DMS 273 (cell line): Measurements from ENCODE around the gene TDRD9.
A peak's percentile ranks its signal among the peaks of the same experiment; 100 is the strongest.
"Not testable (repeated sequence)": the region's sequence is repeated elsewhere in the genome, so short reads cannot be mapped to it uniquely, and the experiment has no call there.

ENCODE experiments used
- DNase-seq: peaks from one replicate; lab custom pipeline; 2025; ENCODE audit not compliant: unreplicated experiment; lab: John Stamatoyannopoulos, UW

The TDRD9 gene

DNA sequence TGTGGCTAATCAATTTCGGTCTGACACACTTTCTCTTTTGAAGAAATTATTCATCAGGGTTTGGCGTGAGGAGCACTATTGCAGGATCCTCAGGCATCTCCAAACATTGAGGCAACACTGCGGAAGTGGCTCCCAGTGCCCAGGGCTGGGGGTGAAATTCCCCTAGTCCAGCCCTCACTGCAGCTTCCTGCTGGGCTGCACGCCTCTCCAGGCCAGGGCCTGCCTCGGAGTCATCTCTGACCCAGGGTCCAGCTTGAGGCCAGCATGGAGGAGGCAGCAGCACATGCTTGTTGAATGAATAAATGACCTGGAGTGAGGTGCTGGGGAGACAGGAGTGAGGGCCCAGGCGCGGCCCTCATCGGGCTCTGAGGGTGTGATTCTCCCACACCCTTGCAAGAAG lies 36.0 kb upstream of the TDRD9 start:
- no peak for DNase-seq

DNA sequence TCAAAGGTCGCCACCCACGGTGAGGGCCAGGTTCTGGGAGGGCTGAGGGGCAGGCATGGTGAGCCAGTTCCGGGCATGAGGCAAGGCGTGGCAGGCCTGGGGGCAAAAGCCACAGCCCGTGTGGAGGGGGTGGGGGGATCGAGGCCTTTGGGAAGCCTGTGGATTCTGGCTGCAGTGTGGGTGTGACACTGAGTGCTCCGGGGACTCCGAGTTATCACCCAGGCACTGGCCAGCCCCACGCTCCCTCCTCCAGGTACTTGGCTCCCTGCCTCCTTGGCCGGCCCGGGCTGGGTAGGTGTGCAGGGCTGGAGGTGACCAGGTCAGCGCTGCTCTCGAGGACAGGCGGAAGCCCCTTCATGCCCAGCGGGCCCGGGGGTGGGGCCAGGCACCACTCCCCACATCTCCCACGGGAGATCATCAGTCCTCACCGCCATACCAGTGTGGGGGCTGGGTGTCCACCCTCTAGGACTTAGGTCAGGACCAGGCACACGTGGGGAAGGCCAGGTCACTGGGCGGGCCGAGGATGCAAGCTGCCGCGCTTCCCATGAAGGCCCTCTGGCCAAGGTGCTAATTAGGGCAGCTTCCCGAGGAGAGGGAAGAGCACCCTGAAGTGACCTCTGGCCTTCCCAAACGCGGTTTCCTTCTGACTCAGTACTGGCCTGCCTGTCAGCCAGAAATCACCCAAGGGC lies 34.1 kb upstream of the TDRD9 start:
- DNase-seq, result no peak

- DNase-seq, result no peak
These were observed 33.6 kb upstream of the TDRD9 start for GRCh38 chr14:103894723-103895059.

- DNase-seq, result no peak
These were observed 31.7 kb upstream of the TDRD9 start for GRCh38 chr14:103896578-103896977.

GRCh38 chr14:103897075-103897947 lies 30.9 kb upstream of the TDRD9 start:
- no peak for DNase-seq

GRCh38 chr14:103898204-103898603 lies 30.1 kb upstream of the TDRD9 start:
- DNase-seq, result no peak

GRCh38 chr14:103898711-103899110 lies 29.5 kb upstream of the TDRD9 start:
- DNase-seq, result no peak

DNA sequence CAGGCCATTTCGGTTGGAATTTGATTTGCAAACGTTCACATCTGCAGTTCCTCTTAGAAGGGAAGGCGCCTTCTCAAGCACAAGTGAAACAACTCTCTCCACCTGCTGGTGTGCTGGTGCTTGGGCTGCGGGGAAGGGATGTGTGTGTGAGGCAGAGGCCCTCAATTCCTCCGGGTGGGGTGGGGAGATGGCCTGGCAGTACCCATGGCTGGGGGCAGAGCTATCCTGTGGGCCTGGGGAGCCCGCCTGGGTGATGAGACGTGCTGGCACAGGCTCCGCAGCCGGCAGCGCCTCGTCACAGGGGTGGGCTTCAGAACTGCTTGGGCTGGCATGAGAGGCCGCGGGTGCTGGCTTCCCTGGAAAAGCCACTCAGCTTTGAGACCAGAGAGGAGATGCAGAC lies 28.9 kb upstream of the TDRD9 start:
- DNase-seq, result no peak

DNA sequence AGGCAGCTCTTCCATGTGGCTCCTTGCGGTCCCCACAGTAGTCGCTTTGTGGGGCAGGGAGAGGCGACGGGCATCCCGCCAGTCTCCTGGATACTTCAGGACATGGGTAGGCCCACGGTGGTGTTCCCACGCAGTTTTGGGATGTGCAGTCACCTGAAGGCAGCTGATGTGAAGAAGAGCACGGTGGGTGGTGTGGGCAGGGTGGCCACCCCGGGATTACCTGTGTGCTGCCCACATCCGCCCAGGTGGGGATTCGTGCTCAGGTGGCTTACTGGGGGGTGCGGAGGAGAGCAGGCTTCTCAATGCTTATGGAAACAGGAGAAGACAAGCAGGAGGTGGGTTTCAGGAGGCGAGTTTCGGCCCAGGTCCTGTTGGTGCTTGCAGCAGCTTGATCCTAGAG lies 28.4 kb upstream of the TDRD9 start:
- DNase-seq, result no peak

DNA sequence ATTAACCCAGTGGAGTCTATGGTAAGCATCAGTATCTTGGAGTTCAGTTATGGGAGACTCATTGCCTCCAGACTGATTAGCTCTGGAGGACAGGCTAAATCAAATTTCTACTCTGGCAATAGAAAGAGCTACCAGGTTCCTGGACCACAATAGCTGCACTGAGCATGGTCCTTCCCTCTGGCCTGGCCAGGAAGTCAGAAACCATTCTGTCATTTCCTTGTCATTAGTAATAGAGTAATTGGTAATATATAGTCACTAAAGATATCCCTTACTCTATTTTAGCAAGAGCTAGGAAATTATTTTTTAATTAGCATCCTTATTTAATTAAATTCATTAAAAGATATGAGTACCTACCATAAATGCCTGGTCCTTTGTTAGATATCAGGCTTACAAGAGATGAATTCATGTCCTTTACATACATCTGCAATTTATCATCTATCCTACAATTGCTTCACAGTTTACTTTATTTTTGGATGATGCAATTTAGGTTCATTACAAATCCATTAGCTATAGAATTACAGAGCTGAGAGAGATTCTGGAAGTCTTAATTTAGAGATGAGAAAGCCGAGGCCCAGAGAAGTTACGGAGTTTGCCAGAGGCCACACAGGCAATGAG lies 23.7 kb upstream of the TDRD9 start:
- DNase-seq, result no peak

DNA sequence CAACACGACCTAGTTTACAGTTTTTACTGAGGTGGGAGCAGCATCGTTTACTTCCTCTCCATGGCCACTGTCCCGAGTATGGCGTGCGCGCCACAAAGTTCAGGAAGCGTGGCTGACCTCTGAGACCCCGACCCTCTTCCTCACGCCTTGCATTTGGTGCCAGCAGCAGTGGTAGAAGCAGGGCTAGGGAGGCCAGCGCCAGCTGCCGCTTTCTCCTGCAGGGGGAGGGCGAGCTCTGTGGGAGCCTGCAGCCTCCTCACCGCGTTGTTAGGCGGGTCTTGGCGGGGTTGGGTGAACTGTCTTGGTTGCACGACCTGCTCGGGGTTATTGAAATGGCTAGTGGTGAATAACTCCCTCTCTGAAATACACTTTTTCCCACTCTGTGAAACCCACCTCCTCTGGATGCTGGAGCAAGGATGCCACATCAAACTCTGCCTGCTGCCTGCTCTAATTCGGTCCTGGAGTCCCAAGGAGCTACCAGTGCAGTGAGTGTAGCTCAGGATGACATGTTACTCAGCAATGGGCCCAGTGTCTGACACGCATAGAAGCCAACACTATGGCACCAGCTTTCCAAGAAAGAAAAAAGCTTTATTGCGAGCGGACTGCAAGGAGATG lies 22.3 kb upstream of the TDRD9 start:
- peak; percentile 67 for DNase-seq

DNA sequence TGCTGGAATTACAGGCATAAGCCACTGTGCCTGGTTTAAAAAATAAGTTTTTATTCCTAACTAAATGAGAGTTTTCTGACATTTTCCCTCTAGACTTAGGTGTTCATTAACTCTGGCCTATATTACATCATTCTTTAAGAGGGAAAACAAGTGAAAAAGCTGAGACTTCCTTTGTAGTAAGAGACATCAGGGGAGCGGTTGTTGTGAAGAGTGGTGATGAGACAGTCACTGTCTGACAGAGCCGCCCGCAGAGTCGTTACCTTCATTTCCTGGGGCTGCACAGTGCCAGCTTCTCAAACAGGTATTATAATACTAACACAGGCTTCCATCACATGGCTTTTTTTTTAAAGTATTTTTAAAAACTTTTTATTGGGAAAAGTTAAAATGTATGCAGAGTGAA lies 19.7 kb upstream of the TDRD9 start:
- no peak for DNase-seq

DNA sequence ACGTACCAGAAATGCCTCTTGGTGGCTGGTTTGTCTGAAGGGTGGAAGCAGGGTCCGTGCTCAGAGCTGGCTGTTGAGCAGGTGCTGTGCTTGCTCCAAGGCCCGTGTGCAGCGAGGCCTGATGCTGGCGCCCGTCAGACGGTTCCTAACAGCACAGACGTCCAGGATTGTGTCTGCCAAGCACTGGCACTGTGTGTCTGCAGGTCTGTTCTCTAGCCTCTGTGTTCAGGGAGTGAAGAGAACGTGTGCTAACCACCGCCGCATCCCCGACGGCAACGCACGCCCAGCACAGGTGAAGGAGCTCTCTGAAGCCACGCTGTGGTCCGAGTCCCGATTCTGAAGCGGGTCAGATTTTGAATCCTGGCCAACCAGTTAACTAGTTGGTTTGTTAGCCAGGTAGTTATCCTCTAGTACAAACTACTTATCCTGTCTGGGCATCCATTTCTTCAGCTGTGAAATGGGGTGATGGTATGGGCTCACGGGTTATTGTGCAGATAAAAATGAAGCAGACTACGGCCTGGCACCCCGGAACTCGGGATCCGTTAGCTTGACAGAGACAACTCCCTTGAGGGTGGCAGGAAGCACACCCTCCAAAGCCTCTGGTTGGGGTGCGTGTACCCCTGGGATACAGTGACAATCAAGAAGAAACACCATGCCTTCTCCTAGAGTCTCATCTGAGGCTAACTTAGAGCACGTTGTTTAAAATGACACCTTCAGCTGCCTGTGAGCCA lies 18.6 kb upstream of the TDRD9 start:
- no peak for DNase-seq

DNA sequence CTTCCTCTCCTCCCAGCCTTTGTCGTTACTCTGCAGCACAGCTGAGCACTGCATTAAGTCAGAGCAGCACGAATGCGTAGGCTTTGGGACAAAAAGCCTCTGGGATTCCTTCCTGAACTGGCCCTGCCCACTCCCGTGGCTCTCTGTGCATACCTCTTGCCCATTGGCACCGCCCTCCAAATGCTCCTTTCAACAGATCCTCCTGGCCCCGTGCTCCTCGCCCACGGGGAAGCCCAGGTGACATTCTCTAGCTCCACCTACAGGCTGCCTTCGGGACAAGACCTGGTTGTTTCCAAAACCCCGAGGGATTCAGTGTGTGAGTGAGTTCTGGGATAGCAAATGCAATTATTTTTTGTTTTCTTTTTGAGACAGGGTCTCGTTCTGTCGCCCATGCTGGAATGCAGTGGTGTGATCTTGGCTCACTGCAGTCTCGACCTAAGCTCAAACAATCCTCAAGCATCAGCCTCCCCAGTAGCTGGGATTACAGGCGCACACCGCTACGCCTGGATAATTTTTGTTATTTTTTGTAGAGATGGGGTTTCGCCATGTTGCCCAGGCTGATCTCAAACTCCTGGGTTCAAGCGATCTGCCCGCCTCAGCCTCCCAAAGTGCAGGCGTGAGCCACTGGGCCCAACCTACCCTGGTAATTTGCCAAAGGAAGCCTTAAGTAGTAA lies 17.9 kb upstream of the TDRD9 start:
- peak; percentile 94 for DNase-seq

DNA sequence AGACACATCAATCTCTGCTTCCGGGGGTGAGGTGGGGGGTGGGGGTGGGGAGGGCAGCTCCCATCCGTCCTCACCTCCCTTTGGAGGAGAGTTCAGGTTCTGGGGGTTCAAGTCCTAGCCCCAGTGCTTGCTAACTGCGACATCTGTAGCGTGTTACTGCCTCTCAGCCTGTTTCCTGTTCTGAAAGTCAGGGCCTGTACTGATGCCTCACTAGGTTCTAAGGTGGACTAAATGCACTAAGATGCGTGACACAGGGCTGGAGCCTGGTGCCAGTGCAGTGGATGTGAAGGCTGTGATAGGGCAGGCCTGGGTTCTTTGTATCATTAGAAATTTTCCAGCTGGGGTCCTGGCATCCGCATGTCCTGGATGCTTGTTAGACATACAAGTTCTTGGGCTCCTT lies 17.3 kb upstream of the TDRD9 start:
- no peak for DNase-seq

DNA sequence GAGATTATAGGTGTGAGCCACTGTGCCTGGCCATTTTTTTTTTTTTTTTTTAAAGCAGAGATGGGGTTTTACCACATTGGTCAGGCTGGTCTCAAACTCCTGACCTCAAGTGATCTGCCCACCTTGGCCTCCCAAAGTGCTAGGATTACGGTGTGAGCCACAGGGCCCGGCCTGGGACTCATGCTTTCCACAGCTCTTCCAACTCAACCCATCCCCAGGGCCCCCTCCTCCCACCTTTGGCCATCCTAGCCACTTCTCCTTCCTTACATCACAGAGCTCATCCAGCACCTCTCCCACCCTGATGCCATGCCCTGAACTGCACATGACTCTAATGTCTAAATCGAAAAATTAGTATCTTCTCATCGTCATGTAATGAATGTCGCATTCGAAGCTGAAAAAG lies 12.6 kb upstream of the TDRD9 start:
- no peak for DNase-seq

GRCh38 chr14:103916636-103917262 lies 11.5 kb upstream of the TDRD9 start:
- DNase-seq, result no peak

DNA sequence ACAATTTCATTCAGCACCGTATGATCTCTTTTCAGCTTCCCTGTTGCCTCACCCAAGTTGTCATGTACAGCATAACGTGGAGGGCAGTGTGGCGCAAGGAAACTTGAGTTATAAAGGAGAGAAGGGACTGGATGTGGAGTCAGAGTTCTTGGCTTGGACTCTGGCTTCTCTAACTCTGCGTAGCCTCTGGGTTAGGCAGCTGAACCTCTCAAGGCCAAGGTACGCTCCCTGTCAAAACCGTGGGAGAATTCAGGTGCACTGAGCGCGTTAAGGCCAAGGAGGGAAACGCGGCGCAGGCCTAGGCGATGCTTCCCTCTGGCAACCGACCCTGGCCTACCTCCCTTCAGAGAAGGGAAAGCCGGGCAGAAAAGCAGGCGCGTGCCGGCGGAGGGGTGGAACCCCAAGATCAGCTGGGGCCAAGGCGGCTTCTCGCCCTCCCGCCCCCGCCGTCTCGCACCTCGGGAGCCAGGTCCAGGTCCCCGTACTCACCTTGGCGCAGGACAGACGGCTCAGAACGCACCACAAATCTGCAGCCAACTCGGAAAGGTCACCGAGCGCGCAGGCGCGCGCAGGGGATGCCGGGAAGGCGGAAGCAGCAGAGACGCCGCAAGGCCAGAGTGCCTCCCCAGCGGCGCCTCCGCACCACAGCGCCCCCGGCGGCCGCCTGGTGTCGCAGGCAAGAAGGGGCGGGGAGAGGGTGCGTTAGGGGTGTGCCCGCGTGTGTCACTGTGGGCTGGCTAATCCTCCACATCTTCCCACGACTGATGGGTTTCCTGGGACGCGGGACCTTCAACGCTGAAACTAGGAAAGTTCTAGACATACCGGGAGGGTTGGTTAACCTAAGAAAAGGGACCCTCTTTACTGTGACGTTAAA lies 7.0 kb upstream of the TDRD9 start:
- peak; percentile 97 for DNase-seq

DNA sequence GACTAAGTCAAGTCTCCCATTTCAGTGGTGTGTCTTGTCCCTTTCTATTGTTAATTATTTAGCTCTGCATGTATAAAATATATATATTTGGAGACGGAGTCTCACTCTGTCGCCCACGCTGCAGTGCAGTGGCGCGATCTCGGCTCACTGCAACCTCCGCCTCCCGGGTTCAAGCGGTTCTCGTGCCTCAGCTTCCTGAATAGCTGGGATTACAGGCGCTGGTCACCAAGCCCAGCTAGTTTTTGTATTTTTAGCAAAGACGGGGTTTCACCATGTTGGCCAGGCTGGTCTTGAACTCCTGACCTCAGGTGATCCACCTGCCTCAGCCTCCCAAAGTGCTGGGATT lies 6.4 kb upstream of the TDRD9 start:
- DNase-seq, result not testable (repeated sequence)
